HepG2 (cell line): ENCODE results near the gene SSC5D. TPM values are rescaled to one million over a fixed set of nuclear protein-coding genes. Genes with fewer than 3 reads are reported as not detected.

Experiments used
- CHD2 ChIP-seq: IDR thresholded peaks from 2 replicates; pipeline ENCODE4 v1.6.1; 2011; ENCODE audit warnings: low read depth, low read length, improper control_type of control experiment
- DMAP1 ChIP-seq: IDR thresholded peaks from 2 replicates; pipeline ENCODE4 v1.6.1; 2016
- ETV6 ChIP-seq: sonication (generic); formaldehyde crosslinking; conservative IDR thresholded peaks from 2 replicates; pipeline ENCODE4 v1.4.0; 2020; ENCODE audit warnings: missing genetic modification reagents
- GATAD1 ChIP-seq: IDR thresholded peaks from 2 replicates; pipeline ENCODE4 v1.6.1; 2016; ENCODE audit warnings: missing genetic modification reagents, missing compliant biosample characterization
- HES4 ChIP-seq: sonication (generic); formaldehyde crosslinking; IDR thresholded peaks from 2 replicates; pipeline ENCODE4 v1.9.0; 2021; ENCODE audit warnings: mild to moderate bottlenecking, missing genetic modification reagents, borderline replicate concordance
- NFKB2 ChIP-seq: sonication (generic); formaldehyde crosslinking; IDR thresholded peaks from 2 replicates; pipeline ENCODE4 v1.4.0; 2020; ENCODE audit warnings: missing genetic modification reagents, borderline replicate concordance
- SP2 ChIP-seq: sonication (generic); formaldehyde crosslinking; IDR thresholded peaks from 2 replicates; pipeline ENCODE4 v1.5.1; 2020; ENCODE audit warnings: mild to moderate bottlenecking, missing genetic modification reagents
- ZBTB8A ChIP-seq: sonication (generic); formaldehyde crosslinking; IDR thresholded peaks from 2 replicates; pipeline ENCODE4 v1.4.0; 2020; ENCODE audit warnings: mild to moderate bottlenecking, low read depth, missing genetic modification reagents, borderline replicate concordance
- ZNF274 ChIP-seq: sonication (generic); formaldehyde crosslinking; IDR thresholded peaks from 2 replicates; pipeline ENCODE4 v1.5.1; 2020; ENCODE audit warnings: mild to moderate bottlenecking, missing genetic modification reagents
- ZNF468 ChIP-seq: sonication (generic); formaldehyde crosslinking; IDR thresholded peaks from 2 replicates; pipeline ENCODE4 v1.8.0; 2022; ENCODE audit warnings: mild to moderate bottlenecking, moderate library complexity, missing genetic modification reagents
- ZNF703 ChIP-seq: sonication (generic); formaldehyde crosslinking; IDR thresholded peaks from 2 replicates; pipeline ENCODE4 v1.5.1; 2020; ENCODE audit warnings: missing genetic modification reagents, mild to moderate bottlenecking, moderate library complexity, borderline replicate concordance
- polyA plus RNA-seq, 8 experiments: library from polyadenylated mRNA; depleted of rRNA in 3 of 8; stranded (reverse) in 7 of 8; unstranded in 1 of 8; fragments of >200 nt; fragmentation: Illumina TruSeq in 4 of 8; extraction: Trizol in 4 of 8; gene quantifications; 2 replicates each; pipeline versions ENCODE4 v1.2.1 to v1.2.3, GENCODE V29; 2011 to 2016; ENCODE audit warnings: low read depth in 4 of 8, missing spikeins in 1 of 8, mixed read lengths in 1 of 8; ENCODE audit not compliant: insufficient read depth in 1 of 8
- total RNA-seq, 5 experiments: library from RNA; depleted of rRNA; stranded (reverse); fragments of >200 nt; fragmentation: Illumina TruSeq; extraction: Trizol; gene quantifications; 2 replicates each; pipeline ENCODE4 v1.2.3, GENCODE V29; 2016; ENCODE audit warnings: low read depth in 1 of 5
- TF ChIP-seq, protein P1 (sequence below): sonication (generic); formaldehyde crosslinking; IDR thresholded peaks from 2 replicates; pipeline ENCODE4 v1.5.0; 2020; ENCODE audit warnings: mild to moderate bottlenecking, missing genetic modification reagents, borderline replicate concordance
- TF ChIP-seq, protein P2 (sequence below): IDR thresholded peaks from 2 replicates; pipeline ENCODE4 v1.6.1; 2016; ENCODE audit warnings: missing compliant biosample characterization, missing genetic modification reagents, borderline replicate concordance
- TF ChIP-seq, protein P3 (sequence below): sonication (generic); formaldehyde crosslinking; IDR thresholded peaks from 2 replicates; pipeline ENCODE4 v1.4.0; 2020; ENCODE audit warnings: missing genetic modification reagents, mild to moderate bottlenecking, borderline replicate concordance
- TF ChIP-seq, protein P4 (sequence below): sonication (generic); formaldehyde crosslinking; IDR thresholded peaks from 2 replicates; pipeline ENCODE4 v1.4.0; 2020; ENCODE audit warnings: missing genetic modification reagents
- TF ChIP-seq, protein P5 (sequence below): sonication (generic); formaldehyde crosslinking; IDR thresholded peaks from 2 replicates; pipeline ENCODE4 v1.5.0; 2020; ENCODE audit warnings: missing genetic modification reagents, mild to moderate bottlenecking, borderline replicate concordance
- TF ChIP-seq, protein P6 (sequence below): sonication (generic); formaldehyde crosslinking; IDR thresholded peaks from 2 replicates; pipeline ENCODE4 v1.9.0; 2021; ENCODE audit warnings: missing genetic modification reagents, borderline replicate concordance

Gene SSC5D
- total and polyA plus RNA-seq, 2 of the 13 experiments (the other 11 are each of a cell fraction or from before 2014, with no cell fraction given): not detected

DNA sequence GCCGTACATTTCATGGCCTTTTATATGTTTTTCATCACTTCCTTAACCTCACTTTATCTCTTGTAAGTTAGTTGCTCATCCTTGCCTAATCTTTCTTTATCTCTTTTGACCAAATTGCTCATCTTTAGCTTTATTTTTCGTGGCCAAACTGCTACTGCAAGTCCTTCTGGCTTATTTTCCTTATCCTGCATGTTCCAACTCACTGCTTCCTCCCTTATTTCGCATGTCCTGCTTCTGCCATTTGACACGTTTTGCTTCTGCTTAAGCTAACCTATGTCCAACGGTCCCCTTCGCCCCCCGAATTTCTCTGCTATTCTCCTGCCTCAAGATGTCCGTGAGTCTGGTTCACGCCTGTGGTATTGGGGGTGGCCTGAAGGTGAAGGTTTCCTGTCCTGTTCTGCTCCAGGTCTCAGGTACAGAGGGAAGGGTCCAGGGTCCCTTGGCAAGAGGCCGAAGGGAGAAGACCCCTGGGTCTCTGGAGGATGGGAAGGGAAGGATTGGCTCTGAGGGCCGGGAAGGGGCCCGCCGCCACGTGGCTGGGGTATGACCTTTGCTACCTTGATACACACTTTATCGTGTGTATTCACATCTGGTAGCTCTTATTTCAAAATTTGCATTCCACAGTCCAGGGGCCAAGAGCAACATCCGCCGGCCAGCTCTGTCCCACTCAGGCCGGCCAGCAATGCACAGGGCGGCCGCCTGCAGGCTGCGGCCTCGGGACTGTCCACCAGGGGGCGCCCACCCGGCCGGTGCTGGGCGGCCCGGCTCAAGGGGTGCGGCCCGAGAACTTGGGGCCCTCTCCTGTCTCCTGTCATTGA lies 20.8 kb upstream of the SSC5D start (continued):
- TF ChIP-seq, protein P1, sequence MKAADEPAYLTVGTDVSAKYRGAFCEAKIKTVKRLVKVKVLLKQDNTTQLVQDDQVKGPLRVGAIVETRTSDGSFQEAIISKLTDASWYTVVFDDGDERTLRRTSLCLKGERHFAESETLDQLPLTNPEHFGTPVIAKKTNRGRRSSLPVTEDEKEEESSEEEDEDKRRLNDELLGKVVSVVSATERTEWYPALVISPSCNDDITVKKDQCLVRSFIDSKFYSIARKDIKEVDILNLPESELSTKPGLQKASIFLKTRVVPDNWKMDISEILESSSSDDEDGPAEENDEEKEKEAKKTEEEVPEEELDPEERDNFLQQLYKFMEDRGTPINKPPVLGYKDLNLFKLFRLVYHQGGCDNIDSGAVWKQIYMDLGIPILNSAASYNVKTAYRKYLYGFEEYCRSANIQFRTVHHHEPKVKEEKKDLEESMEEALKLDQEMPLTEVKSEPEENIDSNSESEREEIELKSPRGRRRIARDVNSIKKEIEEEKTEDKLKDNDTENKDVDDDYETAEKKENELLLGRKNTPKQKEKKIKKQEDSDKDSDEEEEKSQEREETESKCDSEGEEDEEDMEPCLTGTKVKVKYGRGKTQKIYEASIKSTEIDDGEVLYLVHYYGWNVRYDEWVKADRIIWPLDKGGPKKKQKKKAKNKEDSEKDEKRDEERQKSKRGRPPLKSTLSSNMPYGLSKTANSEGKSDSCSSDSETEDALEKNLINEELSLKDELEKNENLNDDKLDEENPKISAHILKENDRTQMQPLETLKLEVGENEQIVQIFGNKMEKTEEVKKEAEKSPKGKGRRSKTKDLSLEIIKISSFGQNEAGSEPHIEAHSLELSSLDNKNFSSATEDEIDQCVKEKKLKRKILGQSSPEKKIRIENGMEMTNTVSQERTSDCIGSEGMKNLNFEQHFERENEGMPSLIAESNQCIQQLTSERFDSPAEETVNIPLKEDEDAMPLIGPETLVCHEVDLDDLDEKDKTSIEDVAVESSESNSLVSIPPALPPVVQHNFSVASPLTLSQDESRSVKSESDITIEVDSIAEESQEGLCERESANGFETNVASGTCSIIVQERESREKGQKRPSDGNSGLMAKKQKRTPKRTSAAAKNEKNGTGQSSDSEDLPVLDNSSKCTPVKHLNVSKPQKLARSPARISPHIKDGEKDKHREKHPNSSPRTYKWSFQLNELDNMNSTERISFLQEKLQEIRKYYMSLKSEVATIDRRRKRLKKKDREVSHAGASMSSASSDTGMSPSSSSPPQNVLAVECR (CRISPR knock-in tag): no peak; the same call in 1 of the 2 replicates
- no peak for TF ChIP-seq CHD2
- no peak for TF ChIP-seq ETV6
- no peak for TF ChIP-seq ZBTB8A (CRISPR knock-in tag)
- TF ChIP-seq GATAD1 (CRISPR knock-in tag): peak; percentile 44; the same call in 1 of the 2 replicates
- TF ChIP-seq, protein P2, sequence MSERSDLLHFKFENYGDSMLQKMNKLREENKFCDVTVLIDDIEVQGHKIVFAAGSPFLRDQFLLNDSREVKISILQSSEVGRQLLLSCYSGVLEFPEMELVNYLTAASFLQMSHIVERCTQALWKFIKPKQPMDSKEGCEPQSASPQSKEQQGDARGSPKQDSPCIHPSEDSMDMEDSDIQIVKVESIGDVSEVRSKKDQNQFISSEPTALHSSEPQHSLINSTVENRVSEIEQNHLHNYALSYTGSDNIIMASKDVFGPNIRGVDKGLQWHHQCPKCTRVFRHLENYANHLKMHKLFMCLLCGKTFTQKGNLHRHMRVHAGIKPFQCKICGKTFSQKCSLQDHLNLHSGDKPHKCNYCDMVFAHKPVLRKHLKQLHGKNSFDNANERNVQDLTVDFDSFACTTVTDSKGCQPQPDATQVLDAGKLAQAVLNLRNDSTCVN (CRISPR knock-in tag): no peak; the same call in 1 of the 2 replicates
- TF ChIP-seq, protein P3, sequence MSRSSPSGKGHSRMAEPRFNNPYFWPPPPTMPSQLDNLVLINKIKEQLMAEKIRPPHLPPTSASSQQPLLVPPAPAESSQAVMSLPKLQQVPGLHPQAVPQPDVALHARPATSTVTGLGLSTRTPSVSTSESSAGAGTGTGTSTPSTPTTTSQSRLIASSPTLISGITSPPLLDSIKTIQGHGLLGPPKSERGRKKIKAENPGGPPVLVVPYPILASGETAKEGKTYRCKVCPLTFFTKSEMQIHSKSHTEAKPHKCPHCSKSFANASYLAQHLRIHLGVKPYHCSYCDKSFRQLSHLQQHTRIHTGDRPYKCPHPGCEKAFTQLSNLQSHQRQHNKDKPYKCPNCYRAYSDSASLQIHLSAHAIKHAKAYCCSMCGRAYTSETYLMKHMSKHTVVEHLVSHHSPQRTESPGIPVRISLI: no peak
- TF ChIP-seq HES4: no peak
- TF ChIP-seq ZNF274 (CRISPR knock-in tag): 0 out of 2 replicates have a peak, but pooled peaks have one; percentile 49
- TF ChIP-seq, protein P4, sequence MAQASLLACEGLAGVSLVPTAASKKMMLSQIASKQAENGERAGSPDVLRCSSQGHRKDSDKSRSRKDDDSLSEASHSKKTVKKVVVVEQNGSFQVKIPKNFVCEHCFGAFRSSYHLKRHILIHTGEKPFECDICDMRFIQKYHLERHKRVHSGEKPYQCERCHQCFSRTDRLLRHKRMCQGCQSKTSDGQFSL (CRISPR knock-in tag): 0 out of 2 replicates have a peak, but pooled peaks have one; percentile 68
- peak; percentile 58; the same call in 1 of the 2 replicates for TF ChIP-seq DMAP1 (CRISPR knock-in tag)
- TF ChIP-seq NFKB2 (CRISPR knock-in tag): no peak; the same call in 1 of the 2 replicates
- no peak for TF ChIP-seq ZNF468
- no peak for TF ChIP-seq ZNF703 (CRISPR knock-in tag)
- 0 out of 2 replicates have a peak, but pooled peaks have one; percentile 0 for TF ChIP-seq SP2 (CRISPR knock-in tag)
- TF ChIP-seq, protein P5, sequence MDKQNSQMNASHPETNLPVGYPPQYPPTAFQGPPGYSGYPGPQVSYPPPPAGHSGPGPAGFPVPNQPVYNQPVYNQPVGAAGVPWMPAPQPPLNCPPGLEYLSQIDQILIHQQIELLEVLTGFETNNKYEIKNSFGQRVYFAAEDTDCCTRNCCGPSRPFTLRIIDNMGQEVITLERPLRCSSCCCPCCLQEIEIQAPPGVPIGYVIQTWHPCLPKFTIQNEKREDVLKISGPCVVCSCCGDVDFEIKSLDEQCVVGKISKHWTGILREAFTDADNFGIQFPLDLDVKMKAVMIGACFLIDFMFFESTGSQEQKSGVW (CRISPR knock-in tag): no peak
- TF ChIP-seq, protein P6, sequence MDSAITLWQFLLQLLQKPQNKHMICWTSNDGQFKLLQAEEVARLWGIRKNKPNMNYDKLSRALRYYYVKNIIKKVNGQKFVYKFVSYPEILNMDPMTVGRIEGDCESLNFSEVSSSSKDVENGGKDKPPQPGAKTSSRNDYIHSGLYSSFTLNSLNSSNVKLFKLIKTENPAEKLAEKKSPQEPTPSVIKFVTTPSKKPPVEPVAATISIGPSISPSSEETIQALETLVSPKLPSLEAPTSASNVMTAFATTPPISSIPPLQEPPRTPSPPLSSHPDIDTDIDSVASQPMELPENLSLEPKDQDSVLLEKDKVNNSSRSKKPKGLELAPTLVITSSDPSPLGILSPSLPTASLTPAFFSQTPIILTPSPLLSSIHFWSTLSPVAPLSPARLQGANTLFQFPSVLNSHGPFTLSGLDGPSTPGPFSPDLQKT: no peak
